Caco-2 (cell line): ENCODE results near the gene PET100. TPM values are rescaled to one million over a fixed set of nuclear protein-coding genes. Genes with fewer than 3 reads are reported as not detected.

Experiments used
- BruUV-seq: library from RNA; stranded (reverse); fragments of 400-500 nt; replicated peaks from 2 replicates; lab custom pipeline; 2021; lab: Mats Ljungman, UMichigan
- CTCF ChIA-PET: fragments of 300-600 bp; sonication (Branson Sonifier 250); formaldehyde crosslinking; loops from one replicate; lab custom pipeline; 2022; ENCODE audit warnings: antibody characterized with exemption; lab: Charles Lee
- POLR2A ChIA-PET: fragments of 300-600 bp; sonication (Branson Sonifier 250); formaldehyde crosslinking; loops from one replicate; lab custom pipeline; 2022; ENCODE audit warnings: antibody characterized with exemption; lab: Charles Lee
- DNase-seq, 2 experiments: peaks; one replicate each; pipeline versions ENCODE4 v3.0.0 to v3.0.0-alpha.2; 2020 to 2022
- H3K27me3 ChIP-seq: replicated peaks from 2 replicates; pipeline ENCODE4 v1.6.0; 2011; ENCODE audit warnings: low read length; ENCODE audit not compliant: control insufficient read depth, insufficient read depth
- H3K36me3 ChIP-seq: 2 replicates; pipeline ENCODE4 v1.5.1; 2011; ENCODE audit warnings: low read length; ENCODE audit not compliant: control insufficient read depth, insufficient read depth
- H3K4me1 ChIP-seq: fragments of 250-450 bp; sonication (Bioruptor Pico); 2 replicates; pipeline ENCODE4 v1.5.1; 2020; ENCODE audit warnings: mild to moderate bottlenecking
- H3K4me3 ChIP-seq: 2 replicates; pipeline ENCODE4 v1.5.1; 2011; ENCODE audit warnings: low read depth, mild to moderate bottlenecking, control low read depth, low read length
- H3K9me3 ChIP-seq: fragments of 250-450 bp; sonication (Bioruptor Pico); 2 replicates; pipeline ENCODE4 v1.5.1; 2020; ENCODE audit warnings: mild to moderate bottlenecking, moderate library complexity
- H3K27ac Mint-ChIP-seq: one replicate; pipeline ENCODE4 v1.8.0; 2022; ENCODE audit warnings: mixed read lengths; ENCODE audit not compliant: unreplicated experiment
- H3K27me3 Mint-ChIP-seq: one replicate; pipeline ENCODE4 v1.8.0; 2022; ENCODE audit warnings: mixed read lengths; ENCODE audit not compliant: insufficient read depth, unreplicated experiment
- H3K36me3 Mint-ChIP-seq: one replicate; pipeline ENCODE4 v1.8.0; 2022; ENCODE audit warnings: mild to moderate bottlenecking, mixed read lengths; ENCODE audit not compliant: insufficient read depth, unreplicated experiment
- H3K4me1 Mint-ChIP-seq: one replicate; pipeline ENCODE4 v1.8.0; 2022; ENCODE audit warnings: low read depth, mixed read lengths; ENCODE audit not compliant: unreplicated experiment
- H3K4me3 Mint-ChIP-seq: one replicate; pipeline ENCODE4 v1.8.0; 2022; ENCODE audit warnings: mild to moderate bottlenecking, moderate library complexity, mixed read lengths; ENCODE audit not compliant: unreplicated experiment
- H3K9me3 Mint-ChIP-seq: one replicate; pipeline ENCODE4 v1.8.0; 2022; ENCODE audit warnings: mixed read lengths; ENCODE audit not compliant: unreplicated experiment
- intact Hi-C: fragments of 100-400 bp; cut with micrococcal nuclease; formaldehyde crosslinking; loops from one replicate; pipeline ENCODE4 v1.10.0; 2022; ENCODE audit not compliant: unreplicated experiment
- total RNA-seq: library from RNA; stranded (reverse); gene quantifications from 2 replicates; pipeline ENCODE4 v1.2.3, GENCODE V29; 2022
- TF ChIP-seq, protein P1 (sequence below), 2 experiments: fragments of 200-600 bp in 1 of 2; IDR thresholded peaks; 1 replicate in 1 of 2; 2 replicates in 1 of 2; pipeline versions ENCODE4 v1.5.1 to v1.8.0; 2011 to 2022; ENCODE audit warnings: antibody characterized with exemption in 1 of 2, control low read depth in 1 of 2, inconsistent platforms in 1 of 2, low read depth in 1 of 2, low read length in 1 of 2, mild to moderate bottlenecking in 1 of 2, moderate library complexity in 1 of 2; ENCODE audit not compliant: insufficient read depth in 1 of 2, severe bottlenecking in 1 of 2, unreplicated experiment in 1 of 2

Gene PET100
- total RNA-seq, 1 experiment from 2014 or later, result 139 TPM

DNA sequence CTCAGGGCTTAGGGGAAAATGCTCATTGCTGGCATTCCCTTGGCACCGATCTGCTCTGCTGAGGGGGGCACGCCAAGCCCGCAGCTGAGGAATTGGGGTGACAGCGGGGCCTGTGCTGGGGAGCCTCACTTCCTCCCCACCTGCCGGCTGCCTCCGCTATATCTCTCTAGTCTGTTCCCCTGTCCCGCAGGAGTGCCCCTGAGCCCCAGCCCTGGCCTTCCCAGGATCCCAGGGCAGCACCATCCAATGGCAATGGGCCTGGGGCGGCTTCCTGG is 16.8 kb downstream of the PET100 start:
- BruUV-seq, result no TSS peak

DNA sequence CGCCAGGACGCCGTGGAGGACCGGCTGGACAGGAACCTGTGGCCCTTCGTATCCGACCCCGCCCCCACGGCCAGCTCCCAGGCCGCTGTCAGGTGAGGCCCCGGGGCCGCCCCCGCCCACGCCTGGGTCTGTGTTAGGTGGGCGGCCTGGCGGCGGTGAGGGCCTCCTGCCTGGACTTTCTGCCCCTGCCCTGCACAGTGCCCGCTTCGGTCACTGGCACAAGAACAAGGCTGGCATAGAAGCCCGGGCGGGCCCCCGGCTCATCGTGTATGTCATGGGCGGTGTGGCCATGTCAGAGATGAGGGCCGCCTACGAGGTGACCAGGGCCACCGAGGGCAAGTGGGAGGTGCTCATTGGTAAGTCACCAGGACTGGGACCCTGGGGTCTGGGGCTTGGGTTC is 17.6 kb downstream of the PET100 start:
- Mint-ChIP-seq H3K27me3 (no peaks in the 10 kb centered on the region), H3K4me3 (no peak overlapping the region), H3K27ac (no peak overlapping the region), H3K36me3 (peaks cover 9% of the 10 kb centered on the region), H3K4me1 (peaks cover 1% of the 10 kb centered on the region), H3K9me3 (no peaks in the 10 kb centered on the region)
- H3K27me3 ChIP-seq, result no peaks in the 10 kb centered on the region
- no peaks in the 10 kb centered on the region; the same call in 1 of the 2 replicates for H3K36me3 ChIP-seq
- no TSS peak for BruUV-seq
- TF ChIP-seq, protein P1, sequence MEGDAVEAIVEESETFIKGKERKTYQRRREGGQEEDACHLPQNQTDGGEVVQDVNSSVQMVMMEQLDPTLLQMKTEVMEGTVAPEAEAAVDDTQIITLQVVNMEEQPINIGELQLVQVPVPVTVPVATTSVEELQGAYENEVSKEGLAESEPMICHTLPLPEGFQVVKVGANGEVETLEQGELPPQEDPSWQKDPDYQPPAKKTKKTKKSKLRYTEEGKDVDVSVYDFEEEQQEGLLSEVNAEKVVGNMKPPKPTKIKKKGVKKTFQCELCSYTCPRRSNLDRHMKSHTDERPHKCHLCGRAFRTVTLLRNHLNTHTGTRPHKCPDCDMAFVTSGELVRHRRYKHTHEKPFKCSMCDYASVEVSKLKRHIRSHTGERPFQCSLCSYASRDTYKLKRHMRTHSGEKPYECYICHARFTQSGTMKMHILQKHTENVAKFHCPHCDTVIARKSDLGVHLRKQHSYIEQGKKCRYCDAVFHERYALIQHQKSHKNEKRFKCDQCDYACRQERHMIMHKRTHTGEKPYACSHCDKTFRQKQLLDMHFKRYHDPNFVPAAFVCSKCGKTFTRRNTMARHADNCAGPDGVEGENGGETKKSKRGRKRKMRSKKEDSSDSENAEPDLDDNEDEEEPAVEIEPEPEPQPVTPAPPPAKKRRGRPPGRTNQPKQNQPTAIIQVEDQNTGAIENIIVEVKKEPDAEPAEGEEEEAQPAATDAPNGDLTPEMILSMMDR (IDR thresholded peaks at IDR 0.05; ENCODE audit: insufficient read depth in 1 of 2, low read depth in 1 of 2, low read length in 1 of 2, severe bottlenecking in 1 of 2, unreplicated experiment in 1 of 2), result no peak
- no peak overlapping the region for H3K4me3 ChIP-seq
- no peaks in the 10 kb centered on the region for H3K4me1 ChIP-seq
- H3K9me3 ChIP-seq, result no peaks in the 10 kb centered on the region
- DNase-seq, result no peak
- POLR2A ChIA-PET, result no interaction called here
- CTCF ChIA-PET, result no interaction called here
- intact Hi-C loops, result no loop called here

More for the DNA sequence above, 16.8 kb downstream of the PET100 start:
- Mint-ChIP-seq H3K36me3 (peaks cover 9% of the 10 kb centered on the region), H3K4me1 (no peaks in the 10 kb centered on the region), H3K27ac (no peak overlapping the region), H3K4me3 (no peak overlapping the region), H3K9me3 (no peaks in the 10 kb centered on the region), H3K27me3 (no peaks in the 10 kb centered on the region)
- TF ChIP-seq, protein P1 (IDR thresholded peaks at IDR 0.05; ENCODE audit: insufficient read depth in 1 of 2, low read depth in 1 of 2, low read length in 1 of 2, severe bottlenecking in 1 of 2, unreplicated experiment in 1 of 2), result no peak
- H3K27me3 ChIP-seq, result no peaks in the 10 kb centered on the region
- H3K36me3 ChIP-seq, result no peaks in the 10 kb centered on the region; the same call in 1 of the 2 replicates
- no peak for DNase-seq
- H3K9me3 ChIP-seq, result no peaks in the 10 kb centered on the region
- ChIA-PET POLR2A (no interaction called here), CTCF (no interaction called here)
- H3K4me3 ChIP-seq, result no peak overlapping the region
- no peaks in the 10 kb centered on the region for H3K4me1 ChIP-seq
- intact Hi-C loops, result no loop called here

DNA sequence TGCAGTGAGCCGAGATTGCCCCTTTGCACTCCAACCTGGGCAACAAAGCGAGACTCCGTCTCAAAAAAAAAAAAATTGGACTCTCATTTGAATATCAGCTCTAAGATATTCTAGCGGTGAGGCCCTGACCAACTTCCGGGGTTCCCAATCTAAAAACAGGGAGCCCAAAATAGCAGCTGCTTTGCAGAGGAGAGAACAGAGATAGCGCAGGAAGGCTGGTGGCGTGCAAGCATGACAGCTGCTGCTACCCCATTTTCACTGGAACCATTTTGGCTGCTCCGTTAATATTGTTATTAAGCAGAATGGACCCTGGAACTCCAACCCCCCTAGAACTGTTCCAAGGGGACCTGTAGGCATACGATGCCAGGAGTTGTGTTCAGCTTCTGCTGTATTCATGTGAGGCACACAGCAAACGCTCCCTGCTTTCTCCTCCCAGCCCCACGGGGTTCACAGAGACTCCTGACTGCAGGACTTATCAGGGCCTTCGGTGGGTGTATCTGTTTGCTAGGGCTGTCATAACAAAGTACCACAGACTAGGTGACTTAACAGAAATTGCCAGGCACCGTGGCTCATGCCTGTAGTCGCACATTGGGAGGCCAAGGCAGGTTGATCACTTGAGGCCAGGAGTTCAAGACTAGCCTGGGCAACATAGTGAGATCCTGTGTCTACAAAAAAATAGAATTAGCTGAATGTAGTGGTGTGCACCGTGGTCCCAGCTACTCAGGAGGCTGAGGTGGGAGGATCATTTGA is 18.8 kb downstream of the PET100 start:
- intact Hi-C loops, result no loop called here
- Mint-ChIP-seq H3K4me3 (no peak overlapping the region), H3K36me3 (peaks cover 9% of the 10 kb centered on the region), H3K9me3 (no peaks in the 10 kb centered on the region), H3K27ac (no peak overlapping the region), H3K27me3 (no peaks in the 10 kb centered on the region), H3K4me1 (peaks cover 13% of the 10 kb centered on the region)
- DNase-seq, result no peak
- POLR2A ChIA-PET, result no interaction called here
- no peaks in the 10 kb centered on the region for H3K9me3 ChIP-seq
- no peaks in the 10 kb centered on the region for H3K4me1 ChIP-seq
- H3K36me3 ChIP-seq, result no peaks in the 10 kb centered on the region; the same call in 1 of the 2 replicates
- H3K27me3 ChIP-seq, result no peaks in the 10 kb centered on the region
- TF ChIP-seq, protein P1 (IDR thresholded peaks at IDR 0.05; ENCODE audit: insufficient read depth in 1 of 2, low read depth in 1 of 2, low read length in 1 of 2, severe bottlenecking in 1 of 2, unreplicated experiment in 1 of 2), result no peak
- CTCF ChIA-PET, result no interaction called here
- no TSS peak for BruUV-seq
- no peak overlapping the region for H3K4me3 ChIP-seq
